ENCODE measurements around the gene RNF144A. TPM values are rescaled to one million over a fixed set of nuclear protein-coding genes. Genes with fewer than 3 reads are reported as not detected.

The RNF144A gene
- total and polyA plus RNA-seq, 7 donors, result 2.4 to 15.6 (median 8.7) TPM

- H3K9me3 ChIP-seq, result no peaks in the 10 kb centered on the region
- peaks cover 66% of the 10 kb centered on the region for H3K4me1 ChIP-seq
- DNase-seq (no peak), ATAC-seq (no peak)
- peak overlapping the region; percentile 75 for H3K27ac ChIP-seq
- H3K27me3 ChIP-seq (ENCODE audit: insufficient read depth in 3 of 3, low read length in 2 of 3), result no peaks in the 10 kb centered on the region
- WGBS, 3 donors, result 89 to 96% (median 90%) methylated on average over 3 of the region's 3 CpGs
- TF ChIP-seq CTCF (IDR thresholded peaks at IDR 0.05), result no peak
- intact Hi-C loops (cut with DNase I), result no loop called here
- H3K4me3 ChIP-seq, result no peak overlapping the region
- no peaks in the 10 kb centered on the region for H3K36me3 ChIP-seq (ENCODE audit: insufficient read depth in 1 of 2, low read depth in 1 of 2)
Measured at GRCh38 chr2:6927753-6928152, 10.5 kb downstream of the RNF144A start.

GRCh38 chr2:6928452-6928851 lies 11.2 kb downstream of the RNF144A start:
- Histone ChIP-seq H3K9me3 (no peaks in the 10 kb centered on the region), H3K4me1 (peaks cover 63% of the 10 kb centered on the region), H3K4me3 (no peak overlapping the region), H3K27me3 (ENCODE audit: insufficient read depth in 3 of 3, low read length in 2 of 3) (no peaks in the 10 kb centered on the region), H3K27ac (peak overlapping the region; percentile 54), H3K36me3 (ENCODE audit: insufficient read depth in 1 of 2, low read depth in 1 of 2) (no peaks in the 10 kb centered on the region)
- intact Hi-C loops (cut with DNase I), result no loop called here
- no peak for TF ChIP-seq CTCF (IDR thresholded peaks at IDR 0.05)
- WGBS, 3 donors, result 82 to 93% (median 88%) methylated on average over 9 of the region's 9 CpGs
- no peak for ATAC-seq
- no peak for DNase-seq

GRCh38 chr2:6929196-6929819 lies 12.1 kb downstream of the RNF144A start:
- Histone ChIP-seq H3K4me1 (peaks cover 62% of the 10 kb centered on the region), H3K36me3 (ENCODE audit: insufficient read depth in 1 of 2, low read depth in 1 of 2) (no peaks in the 10 kb centered on the region), H3K27me3 (ENCODE audit: insufficient read depth in 3 of 3, low read length in 2 of 3) (no peaks in the 10 kb centered on the region), H3K9me3 (no peaks in the 10 kb centered on the region), H3K27ac (peak overlapping the region; percentile 54), H3K4me3 (no peak overlapping the region)
- 85 to 94% (median 88%) methylated on average over 6 of the region's 6 CpGs for WGBS, 3 donors
- DNase-seq (no peak), ATAC-seq (no peak)
- intact Hi-C loops (cut with DNase I), result no loop called here
- no peak for TF ChIP-seq CTCF (IDR thresholded peaks at IDR 0.05)

GRCh38 chr2:6930923-6931647 lies 13.9 kb downstream of the RNF144A start:
- H3K9me3 ChIP-seq, result no peaks in the 10 kb centered on the region
- no peak overlapping the region for H3K4me3 ChIP-seq
- 57 to 83% (median 68%) methylated on average over 4 of the region's 4 CpGs for WGBS, 3 donors
- ATAC-seq (peak; percentile 42 to 56 (median 49)), DNase-seq (no peak)
- H3K36me3 ChIP-seq (ENCODE audit: insufficient read depth in 1 of 2, low read depth in 1 of 2), result no peaks in the 10 kb centered on the region
- intact Hi-C loops (cut with DNase I), result no loop called here
- peak overlapping the region; percentile 30 for H3K27ac ChIP-seq
- no peak for TF ChIP-seq CTCF (IDR thresholded peaks at IDR 0.05)
- H3K27me3 ChIP-seq (ENCODE audit: insufficient read depth in 3 of 3, low read length in 2 of 3), result no peaks in the 10 kb centered on the region
- peaks cover 46% of the 10 kb centered on the region for H3K4me1 ChIP-seq

All from psoas muscle (tissue), 8 donors.